H1 (cell line): ENCODE data around the gene ATG16L1. TPM values are rescaled to one million over a fixed set of nuclear protein-coding genes. Genes with fewer than 3 reads are reported as not detected.

Experiments
- CEBPB ChIP-seq: IDR thresholded peaks from 2 replicates; pipeline ENCODE4 v1.6.1; 2012; ENCODE audit warnings: low read depth, low read length
- CHD7 ChIP-seq: fragments of 300-600 bp; sonication (generic); IDR thresholded peaks from 2 replicates; pipeline ENCODE4 v1.7.1; 2012; ENCODE audit warnings: low read length, moderate library complexity, mild to moderate bottlenecking, inconsistent platforms; ENCODE audit not compliant: insufficient replicate concordance
- HDAC6 ChIP-seq: IDR thresholded peaks from one replicate; pipeline ENCODE4 v1.7.1; 2012; ENCODE audit warnings: low read depth, mild to moderate bottlenecking, inconsistent platforms, low read length, moderate library complexity
- JUND ChIP-seq: IDR thresholded peaks from 2 replicates; pipeline ENCODE4 v1.6.1; 2011; ENCODE audit warnings: mild to moderate bottlenecking, improper control_type of control experiment, low read length
- MAFK ChIP-seq: IDR thresholded peaks from 2 replicates; pipeline ENCODE4 v1.6.1; 2012; ENCODE audit warnings: low read depth, mild to moderate bottlenecking, improper control_type of control experiment, low read length
- NANOG ChIP-seq: IDR thresholded peaks from 2 replicates; pipeline ENCODE4 v1.6.1; 2011; ENCODE audit warnings: low read length, low read depth, mild to moderate bottlenecking, inconsistent platforms; ENCODE audit not compliant: insufficient read depth, poor library complexity, severe bottlenecking
- SIX5 ChIP-seq: IDR thresholded peaks from 2 replicates; pipeline ENCODE4 v1.6.1; 2011; ENCODE audit warnings: mild to moderate bottlenecking, low read depth, low read length
- polyA plus RNA-seq, 7 experiments: library from polyadenylated mRNA; depleted of rRNA in 3 of 7; stranded (reverse) in 5 of 7; unstranded in 2 of 7; fragments of >200 nt in 5 of 7; fragments of 200-250 nt in 2 of 7; gene quantifications; 1 replicate in 5 of 7; 2 replicates in 1 of 7; 4 replicates in 1 of 7; pipeline versions ENCODE4 v1.2.1 to v1.2.3, GENCODE V29; 2011 to 2013; ENCODE audit warnings: missing spikeins in 2 of 7, mixed read lengths in 2 of 7
- total RNA-seq: library from RNA; stranded (reverse); fragmentation: NEBNext Ultra II Directional; extraction: Animal tissue kit (Norgen Biotek cat#: 25700); gene quantifications from 2 replicates; pipeline ENCODE4 v1.2.1, GENCODE V29; 2021

ATG16L1 gene
- total and polyA plus RNA-seq, 2 of the 8 experiments (the other 6 are each of a cell fraction or from before 2014, with no cell fraction given), result 18.3 to 31.0 TPM

- no peak for TF ChIP-seq CHD7
- TF ChIP-seq HDAC6, result no peak
- no peak for TF ChIP-seq SIX5
- TF ChIP-seq MAFK, result no peak
- TF ChIP-seq NANOG, result no peak
- no peak for TF ChIP-seq CEBPB
- TF ChIP-seq JUND, result no peak
Measured at GRCh38 chr2:233321166-233321565, 69.7 kb downstream of the ATG16L1 start (continued).
